ENCODE results near the gene SUPV3L1.

SUPV3L1 gene

GRCh38 chr10:69208761-69209160 lies 28.7 kb downstream of the SUPV3L1 start:
- no peak for DNase-seq (ENCODE audit: low spot score)

- no peak for DNase-seq (ENCODE audit: low spot score)
Measured at GRCh38 chr10:69209787-69210484, 29.9 kb downstream of the SUPV3L1 start.

GRCh38 chr10:69211104-69211503 lies 31.1 kb downstream of the SUPV3L1 start:
- DNase-seq (ENCODE audit: low spot score): no peak

DNA sequence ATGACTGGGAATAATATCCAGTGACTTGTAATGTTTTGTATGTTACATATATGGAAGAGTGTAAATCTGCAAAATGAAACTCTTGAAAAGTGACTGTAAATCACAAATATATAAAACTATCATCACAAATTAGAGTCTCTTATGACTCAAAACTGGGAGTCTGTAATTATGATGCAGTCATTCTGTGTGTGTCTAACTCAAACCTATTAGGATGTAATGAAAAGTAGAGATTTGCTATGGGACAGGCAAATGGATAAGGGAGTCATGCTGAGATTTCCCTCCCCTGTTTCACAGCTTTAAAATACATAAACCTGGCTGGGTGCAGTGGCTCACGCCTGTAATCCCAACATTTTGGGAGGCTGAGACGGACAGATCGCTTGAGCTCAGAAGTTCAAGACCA lies 31.5 kb downstream of the SUPV3L1 start:
- DNase-seq (ENCODE audit: low spot score): no peak

GRCh38 chr10:69213591-69214311 lies 33.7 kb downstream of the SUPV3L1 start:
- DNase-seq (ENCODE audit: low spot score): no peak

DNA sequence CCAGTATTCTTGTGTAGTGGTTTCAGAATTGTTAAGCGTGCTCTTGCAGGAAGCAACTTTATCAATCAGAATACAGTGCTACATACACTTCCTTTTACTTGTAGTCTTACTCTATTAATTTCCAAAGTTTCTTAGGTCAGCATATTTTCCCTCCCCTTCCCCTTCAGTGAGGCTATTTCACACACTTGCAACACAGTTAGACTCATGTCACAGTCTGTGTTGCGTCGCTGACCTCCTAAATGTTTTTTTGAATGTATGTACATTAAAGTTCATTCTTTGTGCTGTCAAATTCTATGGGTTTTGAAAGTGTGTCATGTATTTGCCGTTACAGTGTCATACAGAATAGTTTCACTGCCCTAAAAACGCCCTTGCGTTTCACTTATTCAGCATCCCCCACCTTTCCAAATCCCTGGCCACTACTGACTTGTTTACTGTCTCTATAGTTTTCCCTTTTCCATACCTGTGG lies 34.7 kb downstream of the SUPV3L1 start:
- no peak for DNase-seq (ENCODE audit: low spot score)

DNA sequence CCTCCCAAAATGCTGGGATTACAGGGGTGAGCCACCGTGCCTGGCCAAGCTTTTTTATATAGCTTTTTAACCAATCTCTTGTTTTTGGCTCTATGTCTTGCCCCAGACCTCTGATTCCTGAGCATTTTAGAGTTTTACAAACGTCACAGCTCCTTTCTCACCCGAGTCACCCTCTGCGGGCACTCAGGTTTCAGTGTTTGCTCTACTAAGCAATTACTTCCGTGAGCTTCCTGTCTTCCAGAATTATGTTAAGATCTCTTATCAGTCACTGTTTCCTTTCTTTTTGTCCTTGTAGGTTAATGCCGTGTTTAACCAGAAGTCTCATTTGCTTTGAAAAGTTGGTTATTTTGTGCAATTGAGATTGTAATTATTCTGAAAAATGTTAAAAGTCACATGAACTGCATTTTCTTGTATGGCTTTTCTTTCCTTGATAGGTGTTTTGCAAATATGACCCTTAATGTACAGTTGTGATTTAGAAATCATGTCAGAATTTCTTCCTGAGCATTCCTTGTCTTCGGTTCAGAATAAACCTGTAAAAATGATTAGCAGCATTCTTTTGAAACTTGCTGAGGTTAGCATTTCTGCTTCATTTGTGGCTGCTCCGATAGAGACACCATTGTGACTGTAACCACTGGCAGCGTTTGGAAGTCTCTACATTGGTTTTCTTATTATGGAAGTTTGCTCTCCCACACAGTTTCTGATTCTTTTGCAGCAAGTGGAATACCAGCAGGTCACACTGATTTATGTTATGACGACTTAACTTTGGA lies 35.6 kb downstream of the SUPV3L1 start:
- DNase-seq (ENCODE audit: low spot score): no peak

GRCh38 chr10:69216577-69217118 lies 36.6 kb downstream of the SUPV3L1 start:
- DNase-seq (ENCODE audit: low spot score): no peak

DNA sequence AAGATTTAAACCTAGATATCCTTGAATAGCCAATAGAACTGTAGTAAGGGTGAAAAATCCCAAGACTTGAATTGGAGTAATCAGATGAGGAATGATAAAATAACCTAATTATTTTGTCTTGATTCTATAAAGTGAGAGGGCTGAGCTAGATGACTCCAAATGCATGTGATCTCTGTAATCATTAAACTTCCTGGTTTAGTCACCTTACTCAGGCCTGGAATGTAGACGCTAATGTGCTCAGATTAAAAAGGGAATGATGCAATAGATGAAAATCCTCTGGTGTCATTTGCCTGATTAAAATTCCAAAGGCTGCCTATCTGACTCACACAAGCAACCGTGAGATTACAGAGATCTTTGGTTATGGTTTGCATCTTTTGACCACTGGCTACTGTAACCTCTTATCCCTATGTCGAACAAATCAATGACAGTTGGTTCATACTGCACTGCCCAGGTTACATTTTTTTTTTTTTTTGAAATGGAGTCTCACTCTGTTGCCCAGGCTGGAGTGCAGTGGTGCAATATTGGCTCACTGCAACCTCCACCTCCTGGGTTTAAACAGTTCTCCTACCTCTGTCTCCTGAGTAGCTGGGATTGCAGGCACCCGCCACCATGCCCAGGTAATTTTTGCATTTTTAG lies 37.2 kb downstream of the SUPV3L1 start:
- DNase-seq (ENCODE audit: low spot score): no peak

GRCh38 chr10:69218831-69219230 lies 38.8 kb downstream of the SUPV3L1 start:
- no peak for DNase-seq (ENCODE audit: low spot score)

GRCh38 chr10:69220041-69220451 lies 40.0 kb downstream of the SUPV3L1 start, which contains the start of gene HKDC1:
HKDC1 (plus strand) TSS chr10:69220332; CDS start chr10:69220436, 104 bp downstream.
- DNase-seq (ENCODE audit: low spot score): no peak

DNA sequence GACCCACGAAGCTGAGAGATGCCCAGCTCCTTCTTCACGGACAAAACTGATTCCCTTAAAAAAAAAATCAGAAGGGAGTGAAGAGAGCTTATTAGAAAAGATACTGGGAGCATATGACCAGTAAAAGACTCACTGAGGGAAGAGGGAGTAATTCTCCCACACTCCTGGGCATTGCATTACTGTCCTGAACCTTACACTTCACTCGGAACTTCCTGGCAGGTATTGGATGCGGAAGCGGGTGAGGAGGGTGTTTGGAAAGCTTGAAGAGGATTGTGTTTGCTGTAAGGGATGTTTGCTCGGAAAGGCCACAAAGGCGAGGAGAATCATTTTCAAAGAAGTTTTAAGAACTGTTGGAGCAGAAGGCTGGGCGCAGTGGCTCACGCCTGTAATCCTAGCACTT lies 40.5 kb downstream of the SUPV3L1 start:
- DNase-seq (ENCODE audit: low spot score): no peak

DNA sequence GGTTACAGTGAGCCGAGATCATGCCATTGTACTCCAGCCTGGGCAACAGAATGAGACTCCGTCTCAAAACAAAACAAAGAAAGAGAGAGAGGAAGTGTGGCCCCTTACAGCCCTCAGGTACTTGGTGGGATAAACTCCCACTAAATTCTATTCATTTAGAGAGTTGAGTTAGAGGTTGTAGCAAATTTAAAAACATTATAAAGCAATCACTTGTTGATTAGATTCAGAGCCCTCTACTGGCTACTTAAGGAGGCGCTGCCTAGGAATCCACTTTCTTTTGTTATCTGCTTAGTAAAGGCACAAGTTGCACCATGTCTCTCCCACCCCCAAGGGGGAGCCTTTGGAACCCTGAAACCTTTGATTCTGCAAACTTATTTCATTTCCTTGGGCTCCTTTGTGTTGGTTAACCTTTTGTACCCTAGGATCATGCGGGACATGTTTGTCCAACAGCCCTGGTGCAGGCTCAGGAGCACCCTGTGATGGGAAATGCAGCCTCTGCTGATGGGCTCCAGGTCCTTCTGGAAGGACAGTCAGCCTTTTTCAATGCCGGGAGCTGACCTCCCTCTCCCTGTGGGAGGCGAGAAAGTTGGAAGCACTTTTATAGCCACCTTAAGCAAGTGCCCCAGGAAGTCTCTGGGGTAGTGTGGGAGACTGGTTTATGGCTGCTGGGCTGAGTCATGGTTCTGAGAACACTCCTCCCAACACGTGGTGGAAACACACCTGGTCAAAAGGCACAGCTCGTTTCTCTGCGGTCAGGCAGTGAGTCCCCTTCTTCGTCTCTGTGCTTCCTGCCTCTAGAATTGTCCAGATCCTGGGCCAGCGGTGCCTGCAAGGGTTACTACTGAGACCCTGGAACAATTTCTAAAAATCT lies 42.4 kb downstream of the SUPV3L1 start:
- DNase-seq (ENCODE audit: low spot score): no peak

- DNase-seq (ENCODE audit: low spot score): no peak
Measured at GRCh38 chr10:69223028-69223342, 43.0 kb downstream of the SUPV3L1 start.

DNA sequence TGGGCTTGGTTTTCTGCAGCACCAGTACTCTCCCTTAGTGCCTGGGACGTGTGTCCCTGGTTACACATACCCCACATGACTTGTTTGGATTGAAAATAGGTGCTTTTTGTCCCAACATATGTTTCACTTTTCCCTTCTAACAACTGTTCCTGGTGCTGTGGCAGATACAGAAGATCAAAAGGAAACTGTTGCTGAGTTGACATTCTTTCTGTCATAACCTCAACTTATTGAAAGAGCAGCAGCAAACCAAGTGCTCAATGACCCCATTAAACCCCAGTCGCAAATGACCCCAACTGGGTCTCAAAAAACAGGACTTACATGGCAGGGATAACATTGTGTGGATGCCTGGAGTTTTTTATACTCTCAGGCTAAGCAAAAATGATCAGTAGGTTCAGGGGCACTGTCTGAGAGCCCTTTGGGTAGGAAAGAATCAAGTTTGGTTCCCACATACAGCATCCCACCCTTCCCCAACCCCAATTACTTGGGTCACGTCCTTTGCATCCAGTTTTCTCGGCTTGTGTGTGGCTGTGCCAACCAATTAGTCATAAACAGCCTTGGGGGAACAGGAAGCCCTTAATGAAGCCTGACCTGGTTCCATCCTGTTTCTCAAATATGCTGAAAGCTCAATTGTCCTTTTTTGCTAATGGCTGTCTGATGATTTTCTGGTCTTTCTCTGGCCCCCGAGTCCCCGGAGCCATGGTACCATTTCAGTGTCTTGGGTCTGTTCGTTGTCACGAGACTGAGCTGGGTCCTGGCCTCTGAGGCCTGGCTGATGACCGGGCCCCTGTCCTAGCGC lies 45.0 kb downstream of the SUPV3L1 start:
- DNase-seq (ENCODE audit: low spot score): no peak

- DNase-seq (ENCODE audit: low spot score): no peak
Measured at GRCh38 chr10:69225681-69226080, 45.6 kb downstream of the SUPV3L1 start.

DNA sequence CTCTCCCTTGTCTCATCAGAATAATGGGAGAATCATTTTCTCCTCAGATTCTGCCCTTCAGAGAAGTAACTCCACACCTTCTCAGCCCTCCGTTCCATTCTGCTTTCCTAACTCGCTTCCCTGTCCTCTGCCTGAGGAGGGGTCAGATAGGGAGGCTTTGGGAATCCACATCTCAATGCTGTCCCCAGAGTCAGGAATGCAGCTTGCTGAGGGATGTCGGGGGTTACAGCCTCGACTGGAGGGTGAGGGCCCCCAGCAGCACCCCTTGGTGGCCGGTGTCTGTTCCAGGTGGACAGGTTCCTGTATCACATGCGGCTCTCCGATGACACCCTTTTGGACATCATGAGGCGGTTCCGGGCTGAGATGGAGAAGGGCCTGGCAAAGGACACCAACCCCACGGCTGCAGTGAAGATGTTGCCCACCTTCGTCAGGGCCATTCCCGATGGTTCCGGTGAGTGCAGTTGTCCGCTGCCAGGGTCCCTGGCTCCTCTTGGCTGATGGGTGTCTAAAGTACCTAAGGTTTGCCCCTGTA lies 47.0 kb downstream of the SUPV3L1 start:
- DNase-seq (ENCODE audit: low spot score): no peak

- DNase-seq (ENCODE audit: low spot score): no peak
Measured at GRCh38 chr10:69228151-69228550, 48.1 kb downstream of the SUPV3L1 start.

GRCh38 chr10:69229616-69229916 lies 49.5 kb downstream of the SUPV3L1 start:
- DNase-seq (ENCODE audit: low spot score): no peak

- no peak for DNase-seq (ENCODE audit: low spot score)
Measured at GRCh38 chr10:69230128-69230527, 50.1 kb downstream of the SUPV3L1 start.

All from HuH-7 (cell line).